ENCODE data around the gene MAB21L2. TPM values are rescaled to one million over a fixed set of nuclear protein-coding genes. Genes with fewer than 3 reads are reported as not detected.

Gene MAB21L2
- total RNA-seq, 2 donors from 2014 or later, result not detected

GRCh38 chr4:150569998-150570535 lies 11.9 kb upstream of the MAB21L2 start:
- Mint-ChIP-seq H3K36me3 (peaks cover 11 to 15% of the 10 kb centered on the region in 2 donors), H3K27ac (no peak overlapping the region), H3K9me3 (peaks cover 0 to 1% of the 10 kb centered on the region in 2 donors)
- no peak for DNase-seq (ENCODE audit: low spot score in 2 of 2)
- no peak for ATAC-seq

- no peak overlapping the region for H3K27ac Mint-ChIP-seq
- no peak for ATAC-seq
- H3K9me3 Mint-ChIP-seq, result no peaks in the 10 kb centered on the region
Observed at GRCh38 chr4:150570862-150571261, 11.1 kb upstream of the MAB21L2 start.

GRCh38 chr4:150572704-150573504 lies 9.0 kb upstream of the MAB21L2 start:
- Mint-ChIP-seq H3K9me3 (no peaks in the 10 kb centered on the region), H3K36me3 (peaks cover 0 to 5% of the 10 kb centered on the region in 2 donors), H3K27ac (no peak overlapping the region)
- no peak for DNase-seq (ENCODE audit: low spot score in 2 of 2)
- no peak for ATAC-seq

More at GRCh38 chr4:150570862-150571261, 11.1 kb upstream of the MAB21L2 start:
- H3K36me3 Mint-ChIP-seq, result peaks cover 9 to 12% of the 10 kb centered on the region in 2 donors
- no peak for DNase-seq (ENCODE audit: low spot score in 2 of 2)

- no peak overlapping the region for H3K27ac Mint-ChIP-seq
- DNase-seq (ENCODE audit: low spot score in 2 of 2) (no peak), ATAC-seq (peak; percentile 13 to 61)
- no peaks in the 10 kb centered on the region for H3K9me3 Mint-ChIP-seq
- peaks cover 0 to 5% of the 10 kb centered on the region in 2 donors for H3K36me3 Mint-ChIP-seq
Observed at GRCh38 chr4:150573534-150573933, 8.4 kb upstream of the MAB21L2 start.

- H3K27ac Mint-ChIP-seq, result no peak overlapping the region
- ATAC-seq (no peak), DNase-seq (ENCODE audit: low spot score in 2 of 2) (no peak)
- peaks cover 6 to 10% of the 10 kb centered on the region in 2 donors for H3K36me3 Mint-ChIP-seq
- H3K9me3 Mint-ChIP-seq, result no peaks in the 10 kb centered on the region
Observed at GRCh38 chr4:150574678-150575077, 7.3 kb upstream of the MAB21L2 start.

- Mint-ChIP-seq H3K9me3 (no peaks in the 10 kb centered on the region), H3K36me3 (peaks cover 14 to 32% of the 10 kb centered on the region in 2 donors), H3K27ac (no peak overlapping the region)
- no peak for DNase-seq (ENCODE audit: low spot score in 2 of 2)
- ATAC-seq, result no peak
Observed at GRCh38 chr4:150577796-150578195, 4.2 kb upstream of the MAB21L2 start.

GRCh38 chr4:150578745-150579501 lies 3.0 kb upstream of the MAB21L2 start:
- peaks cover 26 to 42% of the 10 kb centered on the region in 2 donors for H3K36me3 Mint-ChIP-seq
- H3K27ac Mint-ChIP-seq, result no peak overlapping the region
- DNase-seq (ENCODE audit: low spot score in 2 of 2), result no peak
- H3K9me3 Mint-ChIP-seq, result no peaks in the 10 kb centered on the region
- ATAC-seq, result no peak

- ATAC-seq (no peak), DNase-seq (ENCODE audit: low spot score in 2 of 2) (no peak)
- H3K9me3 Mint-ChIP-seq, result no peaks in the 10 kb centered on the region
- H3K27ac Mint-ChIP-seq, result no peak overlapping the region
- H3K36me3 Mint-ChIP-seq, result peaks cover 28 to 46% of the 10 kb centered on the region in 2 donors
Observed at GRCh38 chr4:150579551-150580234, 2.3 kb upstream of the MAB21L2 start.

- no peak for ATAC-seq
- Mint-ChIP-seq H3K36me3 (peaks cover 28 to 46% of the 10 kb centered on the region in 2 donors), H3K9me3 (no peaks in the 10 kb centered on the region), H3K27ac (no peak overlapping the region)
- no peak for DNase-seq (ENCODE audit: low spot score in 2 of 2)
Observed at GRCh38 chr4:150580306-150580705, 1.6 kb upstream of the MAB21L2 start.

GRCh38 chr4:150581056-150581605 lies 820 bp upstream of the MAB21L2 start:
- Mint-ChIP-seq H3K9me3 (no peaks in the 10 kb centered on the region), H3K36me3 (peaks cover 28 to 54% of the 10 kb centered on the region in 2 donors), H3K27ac (no peak overlapping the region)
- ATAC-seq, result no peak
- no peak for DNase-seq (ENCODE audit: low spot score in 2 of 2)

GRCh38 chr4:150581641-150582051 lies 305 bp upstream of the MAB21L2 start:
- H3K27ac Mint-ChIP-seq, result no peak overlapping the region

GRCh38 chr4:150582873-150583286 lies 929 bp downstream of the MAB21L2 start:
- no peak for DNase-seq (ENCODE audit: low spot score in 2 of 2)
- Mint-ChIP-seq H3K36me3 (peaks cover 28 to 58% of the 10 kb centered on the region in 2 donors), H3K27ac (no peak overlapping the region), H3K9me3 (no peaks in the 10 kb centered on the region)
- ATAC-seq, result no peak

More at GRCh38 chr4:150581641-150582051, 305 bp upstream of the MAB21L2 start:
- Mint-ChIP-seq H3K36me3 (peaks cover 28 to 58% of the 10 kb centered on the region in 2 donors), H3K9me3 (no peaks in the 10 kb centered on the region)
- DNase-seq (ENCODE audit: low spot score in 2 of 2) (no peak), ATAC-seq (no peak)

GRCh38 chr4:150583287-150584110 lies 1.5 kb downstream of the MAB21L2 start:
- Mint-ChIP-seq H3K36me3 (peaks cover 28 to 58% of the 10 kb centered on the region in 2 donors), H3K27ac (no peak overlapping the region), H3K9me3 (no peaks in the 10 kb centered on the region)
- no peak for ATAC-seq
- DNase-seq (ENCODE audit: low spot score in 2 of 2), result no peak

GRCh38 chr4:150584111-150584915 lies 2.4 kb downstream of the MAB21L2 start:
- ATAC-seq, result no peak
- Mint-ChIP-seq H3K27ac (no peak overlapping the region), H3K9me3 (no peaks in the 10 kb centered on the region), H3K36me3 (peaks cover 23 to 54% of the 10 kb centered on the region in 2 donors)
- DNase-seq (ENCODE audit: low spot score in 2 of 2), result no peak

GRCh38 chr4:150585611-150586010 lies 3.7 kb downstream of the MAB21L2 start:
- Mint-ChIP-seq H3K27ac (peak overlapping the region in 1 of 2 donors; percentile 12), H3K36me3 (peaks cover 22 to 43% of the 10 kb centered on the region in 2 donors), H3K9me3 (no peaks in the 10 kb centered on the region)
- DNase-seq (ENCODE audit: low spot score in 2 of 2) (no peak), ATAC-seq (no peak)

All from activated naive CD4-positive, alpha-beta T cell treated with anti-CD3 and anti-CD28 coated beads, Interleukin-2, amount 50 U/mL, for 72 hours (primary cell).